Activated T-helper 1 cell treated with anti-CD3 and anti-CD28 coated beads, Interleukin-12 subunit alpha, Interleukin-12 subunit beta, Interleukin-2, Interleukin-4 antibody, amounts not matched to agents 30 ng/mL and 10 ng/mL and 1 ng/mL, durations not matched to agents 14 hours and 24 hours and 36 hours (primary cell): ENCODE data around the gene SST. TPM values are rescaled to one million over a fixed set of nuclear protein-coding genes. Genes with fewer than 3 reads are reported as not detected.
"Not testable (repeated sequence)": the region's sequence is repeated elsewhere in the genome, so short reads cannot be mapped to it uniquely, and the experiment has no call there.

Experiments
- DNase-seq: peaks from one replicate; pipeline ENCODE4 v3.0.0; 2021; ENCODE audit warnings: low spot score
- H3K27ac Mint-ChIP-seq: one replicate; pipeline ENCODE4 v1.8.0; 2021; ENCODE audit warnings: mild to moderate bottlenecking, mixed read lengths
- H3K27me3 Mint-ChIP-seq: one replicate; pipeline ENCODE4 v1.8.0; 2022; ENCODE audit warnings: mild to moderate bottlenecking, moderate library complexity, mixed read lengths; ENCODE audit not compliant: insufficient read depth
- H3K36me3 Mint-ChIP-seq: one replicate; pipeline ENCODE4 v1.8.0; 2021; ENCODE audit warnings: low read depth, mixed read lengths
- H3K4me1 Mint-ChIP-seq: one replicate; pipeline ENCODE4 v1.8.0; 2021; ENCODE audit warnings: low read depth, mixed read lengths
- H3K4me3 Mint-ChIP-seq: one replicate; pipeline ENCODE4 v1.8.0; 2021; ENCODE audit warnings: mild to moderate bottlenecking, moderate library complexity, mixed read lengths
- H3K9me3 Mint-ChIP-seq: one replicate; pipeline ENCODE4 v1.8.0; 2021; ENCODE audit warnings: mixed read lengths
- intact Hi-C: fragments of 100-400 bp; cut with micrococcal nuclease; formaldehyde crosslinking; loops from one replicate; pipeline ENCODE4 v1.15.1; 2024
- total RNA-seq: library from RNA; stranded (reverse); gene quantifications from 2 replicates; pipeline ENCODE4 v1.2.3, GENCODE V29; 2022

Gene SST
- total RNA-seq, 1 donor from 2014 or later, result not detected

DNA sequence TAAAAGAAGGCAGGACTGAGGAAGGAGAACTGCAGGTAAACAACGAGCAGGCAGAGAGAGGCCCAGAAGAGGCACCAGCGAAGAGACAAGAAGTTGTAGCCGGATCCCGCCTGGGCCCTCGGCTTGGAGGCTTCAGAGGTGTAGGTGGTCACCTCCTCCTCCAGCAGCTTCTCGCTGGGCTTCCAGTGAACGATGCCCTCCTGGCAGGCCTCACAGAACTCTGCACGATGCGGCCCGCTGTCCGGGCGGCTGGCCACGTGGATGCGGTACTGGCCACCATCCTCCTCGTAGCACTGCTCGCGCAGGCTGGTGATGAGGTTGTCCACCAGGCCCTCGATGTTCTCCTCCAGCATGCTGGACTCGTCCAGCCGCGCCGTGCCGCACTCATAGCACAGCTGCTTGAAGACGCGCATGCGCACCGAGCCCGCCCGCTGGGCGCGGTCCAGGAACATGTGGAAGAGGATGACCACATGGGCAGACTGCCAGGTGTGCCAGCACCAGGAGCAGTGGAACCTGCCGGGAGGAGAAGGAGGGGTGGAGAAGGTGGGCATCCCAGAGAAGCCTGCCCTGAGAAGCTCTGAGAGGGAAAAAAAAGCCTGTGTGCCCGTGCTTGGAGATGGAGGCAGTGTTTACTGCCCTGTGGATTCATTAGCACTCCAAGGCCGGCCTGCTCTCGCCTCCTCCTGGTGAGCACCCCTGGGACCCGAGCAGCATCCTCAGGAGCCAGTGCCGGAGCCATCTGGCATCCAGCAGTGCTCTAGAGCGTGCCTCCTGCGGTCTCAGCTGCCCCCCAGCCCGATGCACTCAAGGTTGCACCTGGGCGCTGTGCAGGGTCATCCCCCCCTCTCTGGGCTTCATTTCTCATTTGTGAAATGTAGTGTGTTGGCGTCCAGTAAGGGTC is 28.6 kb upstream of the SST start:
- DNase-seq, result no peak
- intact Hi-C loops, result no loop called here
- Mint-ChIP-seq H3K4me3 (no peak overlapping the region), H3K27ac (no peak overlapping the region), H3K27me3 (peaks cover 11% of the 10 kb centered on the region), H3K4me1 (no peaks in the 10 kb centered on the region), H3K36me3 (no peaks in the 10 kb centered on the region), H3K9me3 (no peaks in the 10 kb centered on the region)

DNA sequence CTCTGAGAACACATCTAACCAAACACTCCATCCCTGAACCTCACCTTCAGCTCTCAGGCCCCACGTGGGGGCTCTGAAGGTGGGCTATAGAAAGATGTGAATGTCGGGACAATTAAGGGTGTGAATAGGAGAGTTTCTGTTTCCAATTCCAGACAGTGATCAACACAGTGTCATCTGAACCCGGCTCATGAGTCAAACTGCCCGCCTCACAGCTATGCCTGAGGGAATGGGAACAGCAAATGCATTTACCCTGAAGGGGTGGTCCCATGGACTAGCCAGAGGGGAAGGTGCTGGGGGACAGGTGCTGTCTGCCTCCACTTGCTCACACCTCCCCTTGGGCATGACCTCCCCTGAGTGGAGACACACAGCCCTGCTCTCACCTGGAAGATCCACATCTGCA is 25.8 kb upstream of the SST start:
- Mint-ChIP-seq H3K4me3 (no peak overlapping the region), H3K4me1 (no peaks in the 10 kb centered on the region), H3K27ac (no peak overlapping the region), H3K36me3 (no peaks in the 10 kb centered on the region), H3K9me3 (no peaks in the 10 kb centered on the region), H3K27me3 (peaks cover 15% of the 10 kb centered on the region)
- DNase-seq, result no peak
- intact Hi-C loops, result no loop called here

GRCh38 chr3:187695449-187695848 is 25.3 kb upstream of the SST start:
- Mint-ChIP-seq H3K9me3 (no peaks in the 10 kb centered on the region), H3K4me3 (no peak overlapping the region), H3K27me3 (peaks cover 17% of the 10 kb centered on the region), H3K27ac (no peak overlapping the region), H3K36me3 (no peaks in the 10 kb centered on the region), H3K4me1 (no peaks in the 10 kb centered on the region)
- DNase-seq, result no peak
- intact Hi-C loops, result no loop called here

- intact Hi-C loops, result no loop called here
- Mint-ChIP-seq H3K27me3 (peaks cover 24% of the 10 kb centered on the region), H3K27ac (no peak overlapping the region), H3K36me3 (no peaks in the 10 kb centered on the region), H3K4me3 (no peak overlapping the region), H3K4me1 (no peaks in the 10 kb centered on the region), H3K9me3 (no peaks in the 10 kb centered on the region)
- no peak for DNase-seq
These were observed 24.6 kb upstream of the SST start for GRCh38 chr3:187694801-187695200.

GRCh38 chr3:187693431-187693830 is 23.2 kb upstream of the SST start:
- intact Hi-C loops, result no loop called here
- H3K4me1 Mint-ChIP-seq, result no peaks in the 10 kb centered on the region
- H3K9me3 Mint-ChIP-seq, result no peaks in the 10 kb centered on the region
- no peak overlapping the region for H3K4me3 Mint-ChIP-seq
- H3K36me3 Mint-ChIP-seq, result no peaks in the 10 kb centered on the region
- H3K27ac Mint-ChIP-seq, result no peak overlapping the region
- DNase-seq, result no peak
- H3K27me3 Mint-ChIP-seq, result peaks cover 28% of the 10 kb centered on the region

DNA sequence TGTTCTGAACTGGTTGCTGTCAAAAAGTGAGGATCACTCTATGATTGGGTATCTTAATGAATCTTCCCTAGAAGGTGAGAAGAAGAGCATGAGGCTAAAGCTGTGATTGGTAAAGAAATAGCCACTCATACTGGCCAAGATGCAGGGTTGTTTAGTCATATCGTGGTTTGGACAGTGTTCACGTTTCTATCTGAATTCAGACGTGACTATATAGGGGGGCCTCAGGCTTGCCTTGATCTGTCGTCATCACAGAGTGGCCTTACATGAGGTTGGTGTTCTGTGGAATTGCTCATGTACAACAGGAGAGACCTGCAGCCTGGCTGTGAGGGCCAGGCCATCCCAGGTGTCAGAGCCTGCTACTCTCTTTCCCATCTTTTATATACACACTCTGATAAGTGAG is 19.8 kb upstream of the SST start:
- Mint-ChIP-seq H3K4me1 (no peaks in the 10 kb centered on the region), H3K27ac (no peak overlapping the region), H3K27me3 (peaks cover 35% of the 10 kb centered on the region), H3K4me3 (no peak overlapping the region), H3K9me3 (peaks cover 9% of the 10 kb centered on the region), H3K36me3 (no peaks in the 10 kb centered on the region)
- intact Hi-C loops, result no loop called here
- DNase-seq, result no peak

DNA sequence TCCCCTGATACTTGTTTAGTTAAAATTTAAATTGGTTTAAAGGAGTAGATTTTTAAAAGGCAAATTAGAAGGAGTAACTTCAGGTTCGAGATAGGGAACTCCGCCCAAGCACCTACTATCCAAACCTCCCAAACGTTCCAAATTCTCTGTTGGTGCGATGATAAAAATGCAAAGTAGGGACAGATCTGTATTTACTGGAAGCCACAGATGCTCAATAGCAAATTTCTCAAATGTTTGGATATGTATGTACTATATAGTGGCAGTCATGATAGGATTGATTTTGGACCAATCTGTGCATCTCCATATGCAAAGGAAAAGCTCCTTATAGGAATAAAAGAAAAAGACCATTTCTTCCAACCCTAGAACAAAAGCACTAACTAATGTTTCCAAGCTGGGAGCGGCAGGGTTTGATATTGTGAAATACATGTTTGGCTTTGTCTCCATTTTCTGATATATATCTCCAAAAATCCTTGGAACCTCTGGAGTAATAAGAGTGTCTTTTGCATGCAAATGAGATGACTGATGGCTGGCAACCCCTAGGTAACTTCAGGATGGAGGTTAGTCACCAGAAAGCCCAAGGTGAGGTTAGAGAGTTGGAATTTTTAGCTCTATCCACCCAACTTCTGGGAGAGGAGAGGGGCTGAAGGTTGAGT is 16.6 kb upstream of the SST start:
- no peaks in the 10 kb centered on the region for H3K36me3 Mint-ChIP-seq
- peaks cover 9% of the 10 kb centered on the region for H3K9me3 Mint-ChIP-seq
- intact Hi-C loops, result no loop called here
- DNase-seq, result no peak
- H3K4me1 Mint-ChIP-seq, result peaks cover 10% of the 10 kb centered on the region
- no peak overlapping the region for H3K27ac Mint-ChIP-seq
- no peak overlapping the region for H3K4me3 Mint-ChIP-seq
- H3K27me3 Mint-ChIP-seq, result peaks cover 39% of the 10 kb centered on the region

DNA sequence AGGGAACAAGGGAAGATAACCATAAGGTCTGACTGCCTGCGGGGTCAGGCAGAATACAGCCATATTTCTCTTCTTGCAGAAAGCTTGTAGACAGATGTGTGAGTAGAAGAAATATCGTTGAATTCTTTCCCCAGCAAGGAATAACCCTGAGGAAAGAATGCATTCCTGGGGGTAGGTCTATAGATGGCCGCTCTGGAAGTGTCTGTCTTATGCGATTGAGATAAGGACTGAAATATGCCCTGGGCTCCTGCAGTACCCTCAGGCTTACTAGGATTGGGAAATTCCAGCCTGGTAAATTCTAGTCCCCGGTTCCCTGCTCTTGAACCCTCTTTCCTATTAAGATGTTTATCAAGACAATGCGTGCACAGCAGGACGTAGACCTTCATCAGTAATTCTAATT is 15.8 kb upstream of the SST start:
- H3K9me3 Mint-ChIP-seq, result peaks cover 9% of the 10 kb centered on the region
- peaks cover 36% of the 10 kb centered on the region for H3K27me3 Mint-ChIP-seq
- peaks cover 10% of the 10 kb centered on the region for H3K4me1 Mint-ChIP-seq
- intact Hi-C loops, result no loop called here
- DNase-seq, result no peak
- no peak overlapping the region for H3K4me3 Mint-ChIP-seq
- H3K36me3 Mint-ChIP-seq, result no peaks in the 10 kb centered on the region
- no peak overlapping the region for H3K27ac Mint-ChIP-seq

DNA sequence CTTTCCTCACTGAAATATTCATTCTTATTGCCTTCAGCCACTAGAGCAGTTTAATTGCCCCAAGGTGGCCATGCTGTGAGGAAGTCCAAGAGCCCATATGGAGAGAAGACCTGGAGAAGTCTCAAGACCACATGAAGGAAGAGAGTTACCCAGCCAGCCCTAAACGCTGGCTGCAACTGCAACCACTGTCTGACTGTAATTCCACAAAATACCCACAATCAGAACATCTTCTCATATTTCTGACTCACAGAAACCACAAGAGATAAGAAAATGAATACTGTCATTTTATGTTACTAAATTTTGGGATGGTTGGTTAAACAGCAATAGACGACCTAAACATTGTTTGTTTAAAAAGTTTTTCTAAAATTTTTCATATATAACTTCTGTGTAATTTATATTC is 14.7 kb upstream of the SST start:
- H3K9me3 Mint-ChIP-seq, result peaks cover 9% of the 10 kb centered on the region
- no peak for DNase-seq
- peaks cover 10% of the 10 kb centered on the region for H3K4me1 Mint-ChIP-seq
- intact Hi-C loops, result no loop called here
- no peaks in the 10 kb centered on the region for H3K36me3 Mint-ChIP-seq
- no peak overlapping the region for H3K4me3 Mint-ChIP-seq
- H3K27me3 Mint-ChIP-seq, result peaks cover 28% of the 10 kb centered on the region
- H3K27ac Mint-ChIP-seq, result no peak overlapping the region

DNA sequence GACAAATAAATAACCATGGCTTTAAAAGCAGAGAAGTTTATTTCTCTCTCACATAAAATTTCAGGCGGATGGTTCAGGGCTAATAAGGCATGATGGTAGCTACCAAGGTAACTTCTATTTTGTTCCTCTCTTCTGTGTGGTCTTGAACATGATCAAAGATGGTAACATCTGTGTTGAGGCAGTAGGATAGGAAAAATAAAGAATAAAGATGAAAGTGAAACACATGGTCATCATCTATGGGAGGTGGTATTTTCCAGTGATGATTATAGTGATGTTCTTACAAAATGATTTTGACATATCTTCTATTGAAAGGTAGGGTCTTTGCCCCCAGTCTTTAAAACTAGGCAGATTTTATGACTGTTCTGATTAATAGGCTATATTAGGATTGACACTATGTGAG is 14.2 kb upstream of the SST start:
- intact Hi-C loops, result no loop called here
- Mint-ChIP-seq H3K4me1 (peaks cover 13% of the 10 kb centered on the region), H3K9me3 (peaks cover 9% of the 10 kb centered on the region), H3K4me3 (no peak overlapping the region), H3K27ac (no peak overlapping the region), H3K27me3 (peaks cover 31% of the 10 kb centered on the region), H3K36me3 (no peaks in the 10 kb centered on the region)
- no peak for DNase-seq

- H3K4me3 Mint-ChIP-seq, intact Hi-C loops, H3K27ac Mint-ChIP-seq, H3K9me3 Mint-ChIP-seq, DNase-seq, H3K36me3 Mint-ChIP-seq: not testable (repeated sequence)
- peaks cover 15% of the 10 kb centered on the region for H3K4me1 Mint-ChIP-seq
- peaks cover 31% of the 10 kb centered on the region for H3K27me3 Mint-ChIP-seq
These were observed 11.6 kb upstream of the SST start for GRCh38 chr3:187681756-187682155.

GRCh38 chr3:187679638-187680396 is 9.6 kb upstream of the SST start:
- no peak overlapping the region for H3K4me3 Mint-ChIP-seq
- peak; percentile 40 for DNase-seq
- peaks cover 14% of the 10 kb centered on the region for H3K4me1 Mint-ChIP-seq
- peaks cover 27% of the 10 kb centered on the region for H3K27me3 Mint-ChIP-seq
- intact Hi-C loops, result loop anchor here (1.0 kb wide), 4 partner anchors 34 to 460 kb away; no protein-coding TSS in a partner anchor
- no peaks in the 10 kb centered on the region for H3K36me3 Mint-ChIP-seq
- H3K9me3 Mint-ChIP-seq, result no peaks in the 10 kb centered on the region
- H3K27ac Mint-ChIP-seq, result no peak overlapping the region
